GM15510 (cell line): Measurements from ENCODE around the gene CYP19A1.

ENCODE experiments used
- POLR2A ChIP-seq: IDR thresholded peaks from 3 replicates; pipeline ENCODE4 v1.6.1; 2011; ENCODE audit warnings: borderline replicate concordance; ENCODE audit not compliant: insufficient read length; ENCODE audit errors: extremely low read depth

Gene CYP19A1

DNA sequence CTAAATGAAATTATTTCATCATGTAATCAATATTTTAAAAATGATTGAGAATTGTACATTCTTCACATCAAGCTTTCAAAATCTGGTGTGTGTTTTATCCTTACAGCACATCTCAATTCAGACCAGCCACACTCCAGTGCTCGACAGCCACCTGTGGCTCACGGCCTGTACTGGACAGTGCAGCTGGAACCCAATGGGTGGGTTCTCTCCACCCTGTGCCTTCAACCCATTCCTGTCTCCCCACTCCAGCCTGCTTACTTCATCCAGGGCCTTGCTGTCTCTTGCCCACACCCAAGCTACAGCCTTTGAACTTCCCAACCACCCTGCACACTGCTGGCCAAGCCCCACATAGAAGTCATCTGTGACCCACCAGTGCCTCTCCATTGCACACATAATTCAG is 17.6 kb downstream of the CYP19A1 start:
- TF ChIP-seq POLR2A: no peak

DNA sequence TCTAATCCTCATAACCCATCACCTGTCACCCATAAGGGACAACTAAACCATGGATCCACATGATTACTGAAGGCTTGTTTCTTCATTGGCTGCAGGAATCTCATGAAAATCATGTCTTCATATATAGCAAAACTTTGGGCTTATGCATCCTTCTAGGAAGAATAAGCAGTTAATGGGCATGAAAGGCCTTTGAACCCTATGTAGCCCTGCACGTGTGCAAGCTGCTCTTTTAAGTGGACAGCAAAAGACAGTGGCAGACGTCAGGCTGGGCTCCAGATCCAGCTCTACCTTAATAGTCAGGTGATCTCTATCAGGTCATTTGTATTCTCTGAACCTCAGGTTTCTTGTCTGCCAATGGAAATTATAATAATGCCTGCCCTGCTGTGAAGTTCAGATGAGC is 18.9 kb downstream of the CYP19A1 start:
- TF ChIP-seq POLR2A: no peak

DNA sequence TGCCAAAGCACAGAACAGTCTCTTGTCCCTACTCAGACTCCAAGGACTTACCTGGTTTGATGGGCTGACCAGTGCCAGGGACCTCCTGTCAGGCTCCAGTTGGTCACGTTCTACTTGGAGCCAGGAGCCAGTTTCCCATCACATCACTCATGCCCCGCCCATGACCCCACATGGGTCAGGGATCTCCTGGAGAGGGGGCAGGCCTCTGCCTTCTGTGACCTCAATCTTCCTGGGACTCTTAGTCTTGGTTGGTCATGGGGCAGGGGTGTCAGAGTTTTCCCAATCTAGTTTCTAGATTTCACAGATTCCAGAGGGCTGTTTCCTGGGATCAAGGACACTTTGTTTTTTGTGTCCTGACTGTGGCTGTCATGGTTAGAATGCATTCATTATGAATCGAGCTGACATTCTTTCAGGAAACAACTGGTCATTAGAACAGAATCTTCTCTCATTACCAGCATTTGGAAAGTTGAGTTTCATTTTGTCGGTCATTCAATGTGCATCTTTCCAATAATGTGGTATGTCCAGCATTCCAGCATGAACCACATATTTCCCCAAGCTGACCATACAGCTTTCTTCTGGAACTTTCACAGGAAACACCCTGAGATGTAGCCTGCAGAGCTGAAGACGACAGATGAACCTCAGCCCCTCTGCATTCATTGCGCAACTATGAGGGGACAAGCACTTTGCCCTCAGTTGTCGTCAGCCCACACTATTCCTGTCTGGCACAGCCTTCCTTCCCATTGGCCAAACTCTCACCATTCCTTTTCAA is 19.8 kb downstream of the CYP19A1 start:
- TF ChIP-seq POLR2A: no peak

DNA sequence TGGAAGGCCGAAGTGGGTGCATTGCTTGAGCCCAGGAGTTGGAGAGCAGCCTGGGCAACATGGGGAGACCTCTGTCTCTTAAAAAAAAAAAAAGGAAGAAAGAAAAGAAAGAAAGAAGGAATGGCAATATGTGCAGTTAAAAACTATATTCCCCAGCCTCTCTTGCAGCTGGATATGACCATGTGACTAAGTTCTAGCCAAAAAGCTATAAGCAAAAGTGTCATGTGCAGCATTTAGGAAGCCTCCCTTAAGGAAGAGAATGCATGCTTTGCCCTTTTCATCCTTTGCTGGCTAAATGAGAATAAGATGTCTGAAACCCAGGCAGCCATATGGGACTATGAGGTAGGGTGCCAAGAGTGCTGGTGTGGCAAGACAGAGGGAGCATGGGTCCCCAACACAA is 21.8 kb downstream of the CYP19A1 start:
- TF ChIP-seq POLR2A: no peak

DNA sequence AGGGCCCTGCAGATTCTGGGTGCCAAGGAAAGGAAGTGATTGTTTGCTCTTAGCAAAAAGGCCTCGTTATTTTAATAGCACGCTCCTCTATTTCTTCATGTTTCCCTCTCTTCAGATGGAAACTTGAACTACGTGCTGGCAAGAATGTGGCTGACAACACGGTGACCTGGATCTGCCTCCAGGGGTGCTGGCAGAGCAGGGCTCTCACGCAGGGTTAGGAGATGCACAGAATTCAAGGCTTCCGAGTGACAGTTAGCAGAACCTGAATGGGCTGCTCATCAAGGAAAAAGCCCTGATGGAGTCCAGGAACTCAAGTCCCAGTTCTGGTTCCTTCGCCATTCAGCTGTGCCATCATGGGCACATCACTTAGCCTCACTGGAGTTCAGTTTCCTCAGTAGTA is 22.7 kb downstream of the CYP19A1 start:
- no peak for TF ChIP-seq POLR2A

DNA sequence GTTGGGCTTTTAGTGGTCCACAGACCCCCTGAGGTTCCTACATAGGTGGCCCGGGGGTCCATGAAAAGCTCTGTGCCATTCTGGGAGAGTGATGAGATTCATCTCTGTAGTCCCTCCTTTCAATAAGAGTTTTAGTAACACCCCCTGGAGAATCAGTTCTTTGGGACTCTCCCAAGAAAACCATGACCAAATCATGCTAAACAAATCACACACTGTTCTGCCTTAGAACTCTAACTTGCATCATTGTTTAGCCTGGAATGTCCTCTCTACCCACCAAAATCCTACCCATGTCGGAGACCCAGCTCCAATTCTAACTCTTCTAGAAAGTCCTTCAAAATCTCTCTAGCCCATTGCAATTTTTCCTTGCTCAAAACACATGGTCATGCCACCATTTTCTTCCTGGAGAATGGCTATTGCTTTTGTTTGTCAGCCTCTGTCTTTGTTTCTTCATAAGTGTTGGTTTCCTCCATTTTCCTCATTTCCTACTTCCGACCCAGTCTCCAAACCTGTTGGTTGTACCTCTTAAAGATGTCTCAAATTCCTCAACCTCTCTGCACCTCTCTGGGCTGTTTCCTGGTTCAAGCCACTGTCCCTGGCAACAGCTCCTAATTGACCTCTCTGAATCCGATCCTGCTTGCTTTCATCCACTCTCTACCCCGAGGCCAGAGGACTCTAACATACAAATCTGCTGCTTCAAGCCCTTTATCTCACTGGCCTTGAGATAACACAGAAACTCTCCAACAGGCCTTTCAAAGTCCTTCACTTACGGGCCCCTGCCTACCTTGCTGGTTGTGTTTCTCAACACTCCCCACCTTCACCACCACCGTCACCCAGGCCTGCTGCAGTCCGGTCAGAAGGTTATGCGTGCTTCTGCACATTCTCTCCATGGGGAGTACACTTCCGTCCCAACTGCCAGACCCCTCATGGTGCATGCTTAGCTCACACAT is 23.7 kb downstream of the CYP19A1 start:
- no peak for TF ChIP-seq POLR2A

DNA sequence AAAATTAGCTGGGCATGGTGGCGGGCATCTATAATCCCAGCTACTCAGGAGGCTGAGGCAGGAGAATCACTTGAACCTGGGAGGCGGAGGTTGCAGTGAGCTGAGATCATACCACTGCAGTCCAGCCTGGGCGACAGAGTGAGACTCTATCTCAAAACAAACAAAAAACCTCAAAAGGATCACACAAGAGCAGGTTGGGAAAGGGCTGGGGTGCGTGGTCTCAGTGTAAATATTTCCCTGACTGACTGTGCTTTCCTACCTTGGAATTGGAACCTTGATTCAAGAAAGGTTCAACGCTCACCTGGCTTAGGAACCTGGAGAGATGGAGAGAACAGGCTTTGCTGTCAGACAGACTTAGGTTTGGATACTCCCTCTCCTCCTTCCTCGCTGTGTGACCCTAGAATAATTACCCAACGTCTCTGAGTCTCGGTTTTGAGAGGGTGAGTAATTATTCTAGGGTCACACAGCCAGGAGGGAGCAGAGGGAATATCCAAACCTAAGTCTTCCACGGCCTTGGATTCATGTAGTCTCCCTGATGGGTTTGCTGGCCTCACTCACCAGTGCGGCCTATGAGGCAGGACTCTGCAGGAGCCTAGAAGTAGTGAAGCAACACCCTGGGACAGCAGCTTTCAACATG is 24.6 kb downstream of the CYP19A1 start:
- no peak for TF ChIP-seq POLR2A

DNA sequence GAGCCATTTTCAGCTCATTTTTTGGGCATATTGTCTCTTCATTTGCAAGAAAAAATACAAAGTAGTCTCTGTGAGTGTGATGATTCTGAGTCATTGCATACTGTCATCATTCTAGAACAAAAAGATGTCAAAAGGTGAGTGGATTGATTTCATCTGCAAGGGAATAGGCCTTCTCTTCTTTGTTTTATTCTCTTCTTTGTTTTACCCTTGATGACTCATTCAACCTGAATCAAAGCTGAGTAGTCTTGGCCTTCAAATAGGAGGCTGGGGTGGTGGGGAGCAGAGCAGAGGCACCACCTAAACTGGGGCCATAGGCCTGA is 25.4 kb downstream of the CYP19A1 start:
- TF ChIP-seq POLR2A: no peak

DNA sequence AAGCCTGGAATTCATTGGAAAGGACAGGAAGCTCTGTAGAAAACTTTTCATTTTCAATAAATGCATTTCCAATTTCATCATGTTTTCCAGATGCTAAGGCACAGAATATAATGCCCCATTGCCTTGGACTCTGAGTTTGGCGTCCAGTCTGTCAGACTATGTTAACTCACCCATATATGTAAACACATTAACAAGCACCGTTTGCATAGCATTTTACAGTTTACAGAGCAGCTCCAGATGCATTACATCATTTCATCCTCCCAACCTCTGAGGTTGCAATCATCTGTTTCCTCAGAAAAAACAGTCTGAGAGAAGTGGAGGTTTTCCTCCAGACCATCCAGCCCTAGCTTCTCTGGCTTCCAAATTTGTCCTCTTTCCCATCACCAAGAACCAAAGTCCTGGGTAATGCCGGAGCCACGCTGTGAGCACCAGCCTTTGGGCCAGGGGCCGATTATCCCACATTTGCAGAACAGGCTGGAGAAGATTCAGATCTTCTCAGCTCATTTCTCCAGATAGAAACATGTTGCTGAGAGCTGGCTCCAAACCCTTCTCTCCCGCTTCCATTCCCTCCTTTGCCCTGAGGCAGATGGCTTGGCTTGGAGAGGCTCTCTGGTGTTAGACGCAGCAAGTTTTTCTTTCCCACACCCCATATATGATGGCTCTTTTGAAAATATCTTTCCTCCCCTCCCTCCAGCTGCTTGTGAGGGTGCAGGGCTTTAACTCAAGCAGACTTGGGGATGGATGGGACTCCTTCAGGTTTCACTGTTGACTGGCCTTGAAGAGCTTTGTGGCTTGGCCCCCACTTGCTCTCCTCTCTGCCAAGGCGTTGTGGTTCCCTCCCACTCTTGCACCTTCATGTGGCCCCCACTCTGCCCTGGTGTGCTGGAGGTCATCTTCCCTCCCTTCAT is 26.0 kb downstream of the CYP19A1 start:
- TF ChIP-seq POLR2A: no peak

DNA sequence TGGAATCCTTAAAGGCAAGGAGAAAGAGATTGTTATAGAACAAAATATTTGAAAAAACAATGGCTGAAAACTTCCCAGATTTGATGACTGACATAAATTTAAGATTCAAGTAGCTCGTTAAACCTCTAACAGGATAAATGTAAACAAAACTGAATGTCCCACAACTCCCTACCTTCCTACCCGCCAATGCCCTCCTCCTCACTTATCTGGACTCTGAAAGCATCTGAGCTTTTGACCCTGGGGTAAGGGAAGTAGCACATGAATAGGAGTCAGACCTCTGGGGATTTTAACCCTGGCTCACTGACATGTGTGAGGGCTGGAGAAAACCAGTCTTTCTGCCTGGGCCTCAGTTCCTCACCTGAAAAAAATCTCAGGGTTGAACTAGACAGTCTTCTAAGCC is 26.9 kb downstream of the CYP19A1 start:
- no peak for TF ChIP-seq POLR2A

DNA sequence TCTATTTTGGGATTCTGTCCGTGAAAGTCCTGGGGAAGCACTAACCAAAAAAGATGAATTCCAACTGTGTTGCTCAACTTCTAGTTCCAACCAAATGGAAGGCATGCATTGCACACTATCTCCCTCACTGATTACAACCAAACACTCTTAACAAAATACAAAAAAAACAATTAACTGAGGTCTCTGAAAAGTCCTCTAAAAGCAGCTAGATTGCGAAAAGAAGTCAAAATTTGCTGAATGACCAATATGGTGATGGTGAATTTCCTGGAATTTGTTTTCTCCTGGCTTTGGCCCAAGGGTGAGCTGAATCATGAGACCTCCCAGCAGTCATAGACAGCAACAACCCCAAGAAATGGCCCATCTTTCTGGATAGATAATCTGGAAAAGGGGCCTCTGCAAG is 28.3 kb downstream of the CYP19A1 start:
- no peak for TF ChIP-seq POLR2A

DNA sequence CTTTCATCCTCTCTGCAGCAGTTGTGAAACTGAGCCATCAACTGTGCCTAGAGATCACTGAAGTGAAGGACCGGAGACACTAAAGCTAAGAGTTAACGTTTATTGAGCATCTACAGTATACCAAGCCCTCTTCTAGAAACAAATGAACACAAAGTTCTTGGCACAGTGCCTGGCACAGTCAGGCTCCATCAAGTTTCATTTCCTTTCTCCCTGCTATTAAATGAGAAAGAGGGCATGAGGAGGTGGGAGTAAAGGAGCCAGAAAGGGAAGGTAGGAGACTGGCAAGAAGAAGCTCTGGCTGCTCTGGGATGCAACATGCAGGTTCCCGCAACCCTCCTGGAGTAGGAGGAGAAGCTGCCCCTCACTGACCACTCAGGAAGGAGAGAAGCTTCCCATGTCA is 30.6 kb downstream of the CYP19A1 start:
- TF ChIP-seq POLR2A: no peak

DNA sequence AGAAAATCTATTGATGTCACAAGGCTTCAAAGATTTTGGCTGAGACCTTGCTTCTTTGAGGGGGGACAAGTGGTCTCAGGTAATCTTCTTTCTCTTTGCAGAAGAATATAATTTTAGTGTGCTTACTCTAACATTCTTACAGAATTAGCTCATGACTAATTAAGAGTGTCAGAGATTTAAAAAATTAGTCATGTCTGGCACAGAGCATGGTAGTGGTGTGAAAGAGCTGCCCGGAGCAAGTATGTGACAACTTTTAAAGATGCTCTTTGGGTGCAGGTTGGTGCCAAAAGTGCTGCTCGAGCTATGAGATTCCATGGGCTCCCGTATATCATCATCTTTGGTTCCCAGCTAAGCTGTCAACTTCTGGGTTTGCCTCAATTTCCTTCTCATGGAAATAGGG is 31.1 kb downstream of the CYP19A1 start:
- no peak for TF ChIP-seq POLR2A

DNA sequence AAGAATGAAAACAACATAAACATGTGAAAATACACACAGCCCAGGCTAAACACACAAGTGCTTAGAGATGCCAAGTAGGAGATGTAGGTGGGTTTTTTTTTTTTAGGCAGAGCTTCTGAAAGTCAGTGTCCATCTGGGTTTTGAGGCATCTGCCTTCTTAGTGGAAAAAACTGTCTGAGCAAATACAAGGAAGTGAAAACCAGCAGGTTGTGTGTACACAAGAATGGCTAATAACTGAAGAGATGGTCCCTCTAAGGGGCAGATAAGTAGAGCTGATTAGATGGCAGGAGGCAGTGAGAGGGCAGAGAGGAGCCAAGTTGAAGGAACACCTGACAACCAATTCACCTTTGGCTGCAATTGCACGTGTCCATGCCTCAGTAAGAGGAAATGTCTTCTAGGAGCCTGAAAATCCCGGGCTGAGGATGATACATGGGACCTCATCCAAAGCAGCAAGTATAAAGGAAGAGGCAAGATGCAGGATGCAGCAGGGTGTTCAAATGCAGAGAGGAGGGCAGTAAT is 34.9 kb downstream of the CYP19A1 start:
- TF ChIP-seq POLR2A: no peak

DNA sequence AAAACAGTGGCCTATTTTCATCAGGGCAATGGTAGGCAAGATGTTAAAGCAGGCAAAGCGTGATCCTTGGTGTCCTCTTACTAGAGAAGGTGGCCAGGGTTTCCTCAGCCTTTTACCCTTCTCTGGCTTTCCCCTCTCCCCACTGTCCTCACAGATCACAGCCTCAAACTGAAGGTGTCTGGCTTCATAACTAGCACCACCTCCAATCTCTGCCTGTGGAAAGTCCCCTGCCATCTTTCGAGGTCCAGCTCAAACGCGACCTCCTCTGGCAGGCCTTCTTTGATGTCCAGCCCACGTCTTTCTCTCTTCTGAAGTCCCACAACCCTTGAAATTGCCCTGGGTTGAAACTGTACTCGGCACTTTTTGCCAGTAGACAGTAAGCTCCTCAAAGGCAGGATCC is 35.9 kb downstream of the CYP19A1 start:
- no peak for TF ChIP-seq POLR2A
